HUES48 (cell line): ENCODE results near the gene C16orf82.

Source experiments
- H3K27ac ChIP-seq: one replicate; pipeline ENCODE4 v1.7.0; 2013; ENCODE audit warnings: low read depth, low read length, inconsistent platforms
- H3K27me3 ChIP-seq: 2 replicates; pipeline ENCODE4 v1.6.1; 2013; ENCODE audit warnings: mild to moderate bottlenecking, low read length; ENCODE audit not compliant: control insufficient read depth, insufficient read depth
- H3K36me3 ChIP-seq: 2 replicates; pipeline ENCODE4 v1.6.1; 2013; ENCODE audit warnings: low read length; ENCODE audit not compliant: control insufficient read depth, insufficient read depth
- H3K4me1 ChIP-seq: 2 replicates; pipeline ENCODE4 v1.6.1; 2013; ENCODE audit warnings: mild to moderate bottlenecking, low read length; ENCODE audit not compliant: control insufficient read depth, insufficient read depth
- H3K4me3 ChIP-seq: 2 replicates; pipeline ENCODE4 v1.5.1; 2013; ENCODE audit warnings: mild to moderate bottlenecking, low read depth, low read length
- H3K9ac ChIP-seq: 2 replicates; pipeline ENCODE4 v1.6.1; 2013; ENCODE audit warnings: mild to moderate bottlenecking, low read depth, low read length, moderate library complexity
- H3K9me3 ChIP-seq: 2 replicates; pipeline ENCODE4 v1.6.1; 2013; ENCODE audit warnings: low read length; ENCODE audit not compliant: control insufficient read depth, insufficient read depth

The C16orf82 gene

DNA sequence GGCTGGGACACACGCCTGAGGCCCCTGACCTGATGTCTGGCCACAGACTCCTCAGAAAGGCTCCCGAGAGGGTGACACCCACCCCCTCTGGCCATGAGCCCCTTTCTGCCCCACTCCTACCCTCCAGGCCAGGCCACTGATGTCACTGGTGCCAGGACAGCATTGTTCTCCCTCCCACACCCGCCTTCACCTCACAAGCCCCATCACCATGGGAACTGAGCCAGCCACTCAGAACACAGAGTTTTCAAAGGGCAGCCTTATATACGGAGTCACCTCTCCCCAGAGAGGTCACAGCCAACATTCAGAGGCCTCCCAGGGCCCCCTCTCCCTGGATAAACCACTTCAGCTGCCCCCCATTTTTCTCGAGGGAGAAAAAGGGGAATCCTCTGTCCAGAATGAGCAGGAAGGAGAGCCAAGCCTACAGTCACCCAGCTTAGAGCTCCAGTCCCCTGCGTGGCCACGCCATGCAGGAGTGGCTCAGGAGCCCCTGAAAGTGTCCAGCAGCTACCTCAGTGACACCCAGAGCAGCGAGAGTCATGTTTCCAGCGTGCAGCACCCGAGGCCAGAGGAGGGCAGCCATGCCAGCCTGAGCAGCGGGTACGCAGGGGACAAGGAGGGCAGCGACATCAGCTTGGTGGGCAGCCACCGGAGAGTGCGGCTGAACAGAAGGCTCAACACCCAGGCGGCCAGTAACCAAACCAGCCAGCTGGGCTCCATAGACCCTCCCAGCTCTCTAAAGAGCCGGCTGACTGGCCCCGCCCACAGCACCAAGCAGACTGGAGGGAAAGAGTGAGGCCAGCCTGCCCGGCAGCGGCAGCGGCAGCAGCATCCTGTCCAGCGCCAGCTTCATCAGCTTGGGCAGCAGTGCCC, at the start of gene C16orf82:
TSS of gene C16orf82 (plus strand) at position 260 of the 870 bp plus-strand sequence.
- Histone ChIP-seq H3K9me3 (no peaks in the 10 kb centered on the region), H3K9ac (no peak within 1 kb of the TSS), H3K4me1 (no peaks in the 10 kb centered on the region; the same call in 1 of the 2 replicates), H3K27me3 (no peaks in the 10 kb centered on the region), H3K27ac (no peak within 1 kb of the TSS), H3K36me3 (no peaks in the 10 kb centered on the region), H3K4me3 (no peak within 1 kb of the TSS)

DNA sequence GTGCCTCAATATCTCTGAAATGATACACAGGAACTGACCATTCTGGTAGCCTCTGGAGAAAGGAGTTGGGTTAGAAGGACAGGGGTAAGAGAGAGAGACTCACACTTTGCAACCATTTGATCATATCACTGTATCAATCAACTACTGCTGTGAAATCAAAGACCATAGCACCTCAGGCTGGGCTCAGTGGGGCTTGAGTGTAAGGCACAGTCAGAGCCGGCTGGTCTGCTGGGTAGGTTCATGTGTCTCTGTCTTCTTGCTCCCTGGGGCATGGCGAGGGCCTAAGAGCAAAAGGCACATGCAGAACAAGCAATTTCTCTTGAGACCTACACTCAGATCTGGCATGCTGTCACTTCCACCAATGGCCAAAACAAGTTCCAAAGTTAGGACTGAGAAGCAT, 46.7 kb upstream of the C16orf82 start:
- no peak overlapping the region for H3K9ac ChIP-seq
- no peak overlapping the region for H3K27ac ChIP-seq
- no peaks in the 10 kb centered on the region for H3K36me3 ChIP-seq
- H3K27me3 ChIP-seq = no peaks in the 10 kb centered on the region
- H3K4me3 ChIP-seq = no peak overlapping the region
- H3K4me1 ChIP-seq = peaks cover 5% of the 10 kb centered on the region
- peaks cover 4% of the 10 kb centered on the region; the same call in 1 of the 2 replicates for H3K9me3 ChIP-seq

DNA sequence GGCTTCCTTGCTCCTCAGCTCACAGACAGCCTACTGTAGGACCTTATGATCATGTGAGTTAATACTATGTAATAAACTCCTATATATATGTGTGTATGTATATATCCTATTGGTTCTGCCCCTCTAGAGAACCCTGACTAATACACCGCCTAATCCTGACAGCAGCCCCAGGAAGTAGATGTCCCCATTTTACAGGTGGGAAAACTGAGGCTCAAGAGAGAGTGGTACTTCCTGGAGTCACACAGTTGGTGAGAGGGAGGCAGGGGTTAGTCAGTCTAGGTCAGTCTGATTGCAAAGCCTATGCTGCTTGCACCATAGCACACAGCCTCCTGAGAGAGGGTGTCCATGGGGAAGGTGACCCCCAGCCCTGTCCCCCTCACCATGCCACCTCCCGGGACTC, 42.7 kb upstream of the C16orf82 start:
- H3K27ac ChIP-seq = no peak overlapping the region
- H3K9ac ChIP-seq = no peak overlapping the region
- H3K36me3 ChIP-seq = no peaks in the 10 kb centered on the region
- H3K4me1 ChIP-seq = no peaks in the 10 kb centered on the region
- no peak overlapping the region for H3K4me3 ChIP-seq
- H3K9me3 ChIP-seq = peaks cover 2% of the 10 kb centered on the region; the same call in 1 of the 2 replicates
- no peaks in the 10 kb centered on the region for H3K27me3 ChIP-seq

DNA sequence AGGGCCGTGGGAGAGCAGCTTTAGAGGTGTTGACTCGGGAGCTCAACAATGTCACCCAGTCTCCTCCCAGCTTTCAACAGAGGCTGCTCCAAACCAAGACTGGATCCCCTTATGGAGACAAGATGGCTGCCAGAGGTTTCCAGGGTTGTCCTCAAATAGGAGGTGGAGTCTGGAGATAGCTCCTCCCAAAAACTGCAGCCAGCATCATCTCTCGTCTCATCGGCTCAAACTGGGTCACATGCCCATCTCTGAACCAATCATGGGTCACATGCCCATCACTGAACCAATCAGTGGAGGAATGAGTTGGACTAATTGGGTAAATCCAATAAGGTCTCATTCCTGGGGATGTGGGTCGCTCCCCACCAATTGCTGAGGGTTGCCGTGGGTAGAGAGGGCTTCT, 41.1 kb upstream of the C16orf82 start:
- Histone ChIP-seq H3K27me3 (no peaks in the 10 kb centered on the region), H3K36me3 (no peaks in the 10 kb centered on the region), H3K4me1 (no peaks in the 10 kb centered on the region), H3K9me3 (no peaks in the 10 kb centered on the region), H3K9ac (no peak overlapping the region), H3K27ac (no peak overlapping the region), H3K4me3 (no peak overlapping the region)

- no peak overlapping the region for H3K4me3 ChIP-seq
- H3K4me1 ChIP-seq = no peaks in the 10 kb centered on the region
- H3K27ac ChIP-seq = no peak overlapping the region
- no peaks in the 10 kb centered on the region for H3K36me3 ChIP-seq
- no peaks in the 10 kb centered on the region for H3K9me3 ChIP-seq
- no peak overlapping the region for H3K9ac ChIP-seq
- H3K27me3 ChIP-seq = no peaks in the 10 kb centered on the region
These were observed 38.8 kb upstream of the C16orf82 start for GRCh38 chr16:27027971-27028370.

GRCh38 chr16:27028591-27029110, 38.1 kb upstream of the C16orf82 start:
- Histone ChIP-seq H3K4me3 (no peak overlapping the region), H3K9me3 (no peaks in the 10 kb centered on the region), H3K36me3 (no peaks in the 10 kb centered on the region), H3K27me3 (no peaks in the 10 kb centered on the region), H3K4me1 (no peaks in the 10 kb centered on the region), H3K9ac (no peak overlapping the region), H3K27ac (no peak overlapping the region)

- no peaks in the 10 kb centered on the region for H3K36me3 ChIP-seq
- no peak overlapping the region for H3K9ac ChIP-seq
- no peak overlapping the region for H3K4me3 ChIP-seq
- H3K4me1 ChIP-seq = no peaks in the 10 kb centered on the region
- H3K9me3 ChIP-seq = no peaks in the 10 kb centered on the region
- no peak overlapping the region for H3K27ac ChIP-seq
- H3K27me3 ChIP-seq = no peaks in the 10 kb centered on the region
These were observed 37.2 kb upstream of the C16orf82 start for GRCh38 chr16:27029525-27029924.

DNA sequence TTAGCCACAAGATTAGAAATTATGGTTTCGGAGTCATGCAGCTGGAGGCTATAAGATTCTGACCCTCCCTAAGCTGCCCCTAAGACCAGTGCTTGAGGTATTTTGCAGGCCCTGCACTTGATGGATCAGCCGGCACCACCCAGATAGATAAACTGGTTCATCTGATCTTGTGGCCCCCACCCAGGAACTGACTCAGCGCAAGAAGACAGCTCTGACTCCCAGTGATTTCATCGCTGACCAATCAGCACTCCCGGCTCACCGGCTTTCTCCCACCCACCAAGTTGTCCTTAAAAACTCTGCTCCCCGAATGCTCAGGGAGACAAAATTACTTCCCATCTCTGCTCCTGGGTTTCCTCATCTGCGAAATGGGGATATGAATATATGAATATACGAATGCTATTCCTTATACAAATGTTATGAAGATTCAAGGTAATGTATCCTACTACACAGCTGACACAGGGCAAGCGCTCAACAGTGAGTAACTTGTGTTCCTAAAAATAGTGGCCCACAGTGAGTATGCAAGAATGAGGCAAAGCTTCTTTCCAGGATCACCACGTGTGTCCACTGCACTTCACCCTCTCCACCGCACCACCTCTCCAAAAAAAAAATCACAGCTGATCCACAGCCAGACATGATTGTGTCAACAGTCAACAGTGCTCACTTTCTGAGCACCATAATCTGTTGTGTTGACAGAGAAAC, 33.3 kb upstream of the C16orf82 start:
- H3K9ac ChIP-seq = no peak overlapping the region
- no peak overlapping the region for H3K4me3 ChIP-seq
- H3K9me3 ChIP-seq = no peaks in the 10 kb centered on the region
- no peaks in the 10 kb centered on the region for H3K36me3 ChIP-seq
- no peaks in the 10 kb centered on the region for H3K4me1 ChIP-seq
- H3K27me3 ChIP-seq = no peaks in the 10 kb centered on the region
- H3K27ac ChIP-seq = no peak overlapping the region

- Histone ChIP-seq H3K9ac (no peak overlapping the region), H3K4me1 (no peaks in the 10 kb centered on the region), H3K4me3 (no peak overlapping the region), H3K9me3 (no peaks in the 10 kb centered on the region), H3K36me3 (no peaks in the 10 kb centered on the region), H3K27ac (no peak overlapping the region), H3K27me3 (no peaks in the 10 kb centered on the region)
These were observed 26.0 kb upstream of the C16orf82 start for GRCh38 chr16:27040732-27041131.

DNA sequence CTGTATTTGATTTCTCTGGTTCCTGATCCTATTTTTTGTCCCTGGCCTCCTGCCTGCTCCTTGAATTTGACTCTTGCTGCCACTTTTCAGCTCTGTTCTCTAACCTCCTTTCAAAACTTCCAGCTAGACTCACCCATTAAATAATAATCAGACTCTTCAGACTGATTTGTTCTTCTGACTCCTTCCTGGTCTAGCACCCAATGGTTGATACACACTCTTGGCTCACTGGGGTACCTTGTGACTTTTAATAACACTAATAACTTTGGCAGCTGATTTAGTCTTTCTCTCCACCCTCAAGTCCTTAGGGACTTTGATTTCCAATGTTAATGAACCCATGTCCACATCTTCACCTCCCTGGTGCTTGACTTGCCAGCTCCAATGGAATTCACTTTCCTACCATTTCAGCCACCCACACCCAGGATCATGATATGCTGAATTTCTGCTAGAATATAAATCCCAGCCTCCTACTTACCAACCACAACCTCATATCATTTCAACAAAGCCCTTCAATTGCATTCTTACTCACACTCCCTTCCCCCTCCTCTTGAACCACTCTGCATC, 19.7 kb upstream of the C16orf82 start:
- Histone ChIP-seq H3K27ac (no peak overlapping the region), H3K4me3 (no peak overlapping the region), H3K4me1 (peaks cover 7% of the 10 kb centered on the region), H3K36me3 (no peaks in the 10 kb centered on the region), H3K27me3 (no peaks in the 10 kb centered on the region), H3K9ac (no peak overlapping the region), H3K9me3 (no peaks in the 10 kb centered on the region)

- H3K36me3 ChIP-seq = no peaks in the 10 kb centered on the region
- H3K27me3 ChIP-seq = no peaks in the 10 kb centered on the region
- H3K4me3 ChIP-seq = no peak overlapping the region
- peaks cover 7% of the 10 kb centered on the region for H3K4me1 ChIP-seq
- no peak overlapping the region for H3K27ac ChIP-seq
- H3K9me3 ChIP-seq = no peaks in the 10 kb centered on the region
- H3K9ac ChIP-seq = no peak overlapping the region
These were observed 18.4 kb upstream of the C16orf82 start for GRCh38 chr16:27048316-27048715.
